ENCODE results near the gene EIF4E1B. TPM values are rescaled to one million over a fixed set of nuclear protein-coding genes. Genes with fewer than 3 reads are reported as not detected.

EIF4E1B gene
- total RNA-seq, 1 donor from 2014 or later, result not detected

GRCh38 chr5:176633598-176633997 is 3.1 kb downstream of the EIF4E1B start:
- Histone ChIP-seq H3K36me3 (ENCODE audit: control insufficient read depth in 3 of 3, insufficient read depth in 3 of 3, low read length in 3 of 3) (no peaks in the 10 kb centered on the region), H3K4me1 (ENCODE audit: control insufficient read depth in 3 of 3, insufficient read depth in 3 of 3, low read length in 3 of 3) (peaks cover 9 to 13% (median 12%) of the 10 kb centered on the region in 3 donors), H3K9me3 (ENCODE audit: control insufficient read depth in 3 of 3, low read length in 3 of 3) (no peaks in the 10 kb centered on the region), H3K27ac (ENCODE audit: low read depth, low read length) (no peak overlapping the region), H3K4me3 (ENCODE audit: low read length in 3 of 3) (no peak overlapping the region), H3K9ac (ENCODE audit: low read depth in 1 of 3, low read length in 3 of 3) (no peak overlapping the region), H3K27me3 (ENCODE audit: control insufficient read depth in 3 of 3, insufficient read depth in 3 of 3, low read length in 3 of 3) (peaks cover 22 to 39% (median 26%) of the 10 kb centered on the region in 3 donors)

- H3K4me1 ChIP-seq (ENCODE audit: control insufficient read depth in 3 of 3, insufficient read depth in 3 of 3, low read length in 3 of 3), result peaks cover 8 to 21% (median 13%) of the 10 kb centered on the region in 3 donors
- no peak overlapping the region for H3K27ac ChIP-seq (ENCODE audit: low read depth, low read length)
- H3K4me3 ChIP-seq (ENCODE audit: low read length in 3 of 3), result no peak overlapping the region
- H3K27me3 ChIP-seq (ENCODE audit: control insufficient read depth in 3 of 3, insufficient read depth in 3 of 3, low read length in 3 of 3), result peaks cover 6 to 15% (median 9%) of the 10 kb centered on the region in 3 donors
- no peak overlapping the region for H3K9ac ChIP-seq (ENCODE audit: low read depth in 1 of 3, low read length in 3 of 3)
- no peaks in the 10 kb centered on the region for H3K9me3 ChIP-seq (ENCODE audit: control insufficient read depth in 3 of 3, low read length in 3 of 3)
- H3K36me3 ChIP-seq (ENCODE audit: control insufficient read depth in 3 of 3, insufficient read depth in 3 of 3, low read length in 3 of 3), result no peaks in the 10 kb centered on the region
Observed at GRCh38 chr5:176636426-176636825, 6.0 kb downstream of the EIF4E1B start.

- Histone ChIP-seq H3K4me1 (ENCODE audit: control insufficient read depth in 3 of 3, insufficient read depth in 3 of 3, low read length in 3 of 3) (peaks cover 8 to 18% (median 11%) of the 10 kb centered on the region in 3 donors), H3K4me3 (ENCODE audit: low read length in 3 of 3) (no peak overlapping the region), H3K9me3 (ENCODE audit: control insufficient read depth in 3 of 3, low read length in 3 of 3) (no peaks in the 10 kb centered on the region), H3K27ac (ENCODE audit: low read depth, low read length) (no peak overlapping the region), H3K9ac (ENCODE audit: low read depth in 1 of 3, low read length in 3 of 3) (no peak overlapping the region), H3K36me3 (ENCODE audit: control insufficient read depth in 3 of 3, insufficient read depth in 3 of 3, low read length in 3 of 3) (no peaks in the 10 kb centered on the region), H3K27me3 (ENCODE audit: control insufficient read depth in 3 of 3, insufficient read depth in 3 of 3, low read length in 3 of 3) (peaks cover 2 to 11% (median 8%) of the 10 kb centered on the region in 3 donors)
Observed at GRCh38 chr5:176637556-176637955, 7.1 kb downstream of the EIF4E1B start.

- Histone ChIP-seq H3K9me3 (ENCODE audit: control insufficient read depth in 3 of 3, low read length in 3 of 3) (no peaks in the 10 kb centered on the region), H3K36me3 (ENCODE audit: control insufficient read depth in 3 of 3, insufficient read depth in 3 of 3, low read length in 3 of 3) (no peaks in the 10 kb centered on the region), H3K4me1 (ENCODE audit: control insufficient read depth in 3 of 3, insufficient read depth in 3 of 3, low read length in 3 of 3) (peaks cover 8 to 16% (median 9%) of the 10 kb centered on the region in 3 donors), H3K27me3 (ENCODE audit: control insufficient read depth in 3 of 3, insufficient read depth in 3 of 3, low read length in 3 of 3) (peaks cover 0 to 11% (median 3%) of the 10 kb centered on the region in 3 donors), H3K4me3 (ENCODE audit: low read length in 3 of 3) (no peak overlapping the region), H3K27ac (ENCODE audit: low read depth, low read length) (no peak overlapping the region), H3K9ac (ENCODE audit: low read depth in 1 of 3, low read length in 3 of 3) (no peak overlapping the region)
Observed at GRCh38 chr5:176638437-176638836, 8.0 kb downstream of the EIF4E1B start.

GRCh38 chr5:176639208-176639607 is 8.7 kb downstream of the EIF4E1B start:
- peaks cover 0 to 3% (median 3%) of the 10 kb centered on the region in 3 donors for H3K27me3 ChIP-seq (ENCODE audit: control insufficient read depth in 3 of 3, insufficient read depth in 3 of 3, low read length in 3 of 3)
- H3K9ac ChIP-seq (ENCODE audit: low read depth in 1 of 3, low read length in 3 of 3), result no peak overlapping the region
- peaks cover 8 to 16% (median 9%) of the 10 kb centered on the region in 3 donors for H3K4me1 ChIP-seq (ENCODE audit: control insufficient read depth in 3 of 3, insufficient read depth in 3 of 3, low read length in 3 of 3)
- no peaks in the 10 kb centered on the region for H3K36me3 ChIP-seq (ENCODE audit: control insufficient read depth in 3 of 3, insufficient read depth in 3 of 3, low read length in 3 of 3)
- H3K4me3 ChIP-seq (ENCODE audit: low read length in 3 of 3), result no peak overlapping the region
- H3K9me3 ChIP-seq (ENCODE audit: control insufficient read depth in 3 of 3, low read length in 3 of 3), result no peaks in the 10 kb centered on the region
- no peak overlapping the region for H3K27ac ChIP-seq (ENCODE audit: low read depth, low read length)

GRCh38 chr5:176639981-176640380 is 9.5 kb downstream of the EIF4E1B start:
- no peaks in the 10 kb centered on the region for H3K36me3 ChIP-seq (ENCODE audit: control insufficient read depth in 3 of 3, insufficient read depth in 3 of 3, low read length in 3 of 3)
- H3K4me1 ChIP-seq (ENCODE audit: control insufficient read depth in 3 of 3, insufficient read depth in 3 of 3, low read length in 3 of 3), result peaks cover 8 to 16% (median 9%) of the 10 kb centered on the region in 3 donors
- peak overlapping the region; percentile 45 for H3K27ac ChIP-seq (ENCODE audit: low read depth, low read length)
- H3K27me3 ChIP-seq (ENCODE audit: control insufficient read depth in 3 of 3, insufficient read depth in 3 of 3, low read length in 3 of 3), result peaks cover 0 to 3% (median 3%) of the 10 kb centered on the region in 3 donors
- H3K4me3 ChIP-seq (ENCODE audit: low read length in 3 of 3), result no peak overlapping the region
- peak overlapping the region in 1 of 3 donors; percentile 64 for H3K9ac ChIP-seq (ENCODE audit: low read depth in 1 of 3, low read length in 3 of 3)
- H3K9me3 ChIP-seq (ENCODE audit: control insufficient read depth in 3 of 3, low read length in 3 of 3), result no peaks in the 10 kb centered on the region

- no peak overlapping the region for H3K4me3 ChIP-seq (ENCODE audit: low read length in 3 of 3)
- peaks cover 8 to 16% (median 9%) of the 10 kb centered on the region in 3 donors for H3K4me1 ChIP-seq (ENCODE audit: control insufficient read depth in 3 of 3, insufficient read depth in 3 of 3, low read length in 3 of 3)
- peak overlapping the region; percentile 45 for H3K27ac ChIP-seq (ENCODE audit: low read depth, low read length)
- H3K9me3 ChIP-seq (ENCODE audit: control insufficient read depth in 3 of 3, low read length in 3 of 3), result no peaks in the 10 kb centered on the region
- no peaks in the 10 kb centered on the region for H3K36me3 ChIP-seq (ENCODE audit: control insufficient read depth in 3 of 3, insufficient read depth in 3 of 3, low read length in 3 of 3)
- peak overlapping the region in 1 of 3 donors; percentile 64 for H3K9ac ChIP-seq (ENCODE audit: low read depth in 1 of 3, low read length in 3 of 3)
- no peaks in the 10 kb centered on the region for H3K27me3 ChIP-seq (ENCODE audit: control insufficient read depth in 3 of 3, insufficient read depth in 3 of 3, low read length in 3 of 3)
Observed at GRCh38 chr5:176640616-176641015, 10.1 kb downstream of the EIF4E1B start.

- Histone ChIP-seq H3K9me3 (ENCODE audit: control insufficient read depth in 3 of 3, low read length in 3 of 3) (no peaks in the 10 kb centered on the region), H3K9ac (ENCODE audit: low read depth in 1 of 3, low read length in 3 of 3) (no peak overlapping the region), H3K27me3 (ENCODE audit: control insufficient read depth in 3 of 3, insufficient read depth in 3 of 3, low read length in 3 of 3) (no peaks in the 10 kb centered on the region), H3K36me3 (ENCODE audit: control insufficient read depth in 3 of 3, insufficient read depth in 3 of 3, low read length in 3 of 3) (no peaks in the 10 kb centered on the region), H3K27ac (ENCODE audit: low read depth, low read length) (no peak overlapping the region), H3K4me1 (ENCODE audit: control insufficient read depth in 3 of 3, insufficient read depth in 3 of 3, low read length in 3 of 3) (peaks cover 17 to 26% (median 20%) of the 10 kb centered on the region in 3 donors), H3K4me3 (ENCODE audit: low read length in 3 of 3) (no peak overlapping the region)
Observed at GRCh38 chr5:176642675-176643490, 12.4 kb downstream of the EIF4E1B start.

- Histone ChIP-seq H3K9me3 (ENCODE audit: control insufficient read depth in 3 of 3, low read length in 3 of 3) (no peaks in the 10 kb centered on the region), H3K27ac (ENCODE audit: low read depth, low read length) (no peak overlapping the region), H3K36me3 (ENCODE audit: control insufficient read depth in 3 of 3, insufficient read depth in 3 of 3, low read length in 3 of 3) (no peaks in the 10 kb centered on the region), H3K4me1 (ENCODE audit: control insufficient read depth in 3 of 3, insufficient read depth in 3 of 3, low read length in 3 of 3) (peaks cover 24 to 34% (median 27%) of the 10 kb centered on the region in 3 donors), H3K9ac (ENCODE audit: low read depth in 1 of 3, low read length in 3 of 3) (no peak overlapping the region), H3K4me3 (ENCODE audit: low read length in 3 of 3) (no peak overlapping the region), H3K27me3 (ENCODE audit: control insufficient read depth in 3 of 3, insufficient read depth in 3 of 3, low read length in 3 of 3) (no peaks in the 10 kb centered on the region)
Observed at GRCh38 chr5:176643491-176644219, 13.2 kb downstream of the EIF4E1B start.

GRCh38 chr5:176644294-176644693 is 13.8 kb downstream of the EIF4E1B start:
- no peak overlapping the region for H3K9ac ChIP-seq (ENCODE audit: low read depth in 1 of 3, low read length in 3 of 3)
- H3K27me3 ChIP-seq (ENCODE audit: control insufficient read depth in 3 of 3, insufficient read depth in 3 of 3, low read length in 3 of 3), result no peaks in the 10 kb centered on the region
- H3K4me1 ChIP-seq (ENCODE audit: control insufficient read depth in 3 of 3, insufficient read depth in 3 of 3, low read length in 3 of 3), result peaks cover 26 to 36% (median 27%) of the 10 kb centered on the region in 3 donors
- no peak overlapping the region for H3K4me3 ChIP-seq (ENCODE audit: low read length in 3 of 3)
- no peaks in the 10 kb centered on the region for H3K9me3 ChIP-seq (ENCODE audit: control insufficient read depth in 3 of 3, low read length in 3 of 3)
- no peak overlapping the region for H3K27ac ChIP-seq (ENCODE audit: low read depth, low read length)
- no peaks in the 10 kb centered on the region for H3K36me3 ChIP-seq (ENCODE audit: control insufficient read depth in 3 of 3, insufficient read depth in 3 of 3, low read length in 3 of 3)
